NCI-H526 (cell line): ENCODE measurements around the gene PPP2R2C.

ENCODE experiments used
- DNase-seq, 2 experiments: peaks; one replicate each; lab custom pipeline; 2025; lab: John Stamatoyannopoulos, UW

The PPP2R2C gene

DNA sequence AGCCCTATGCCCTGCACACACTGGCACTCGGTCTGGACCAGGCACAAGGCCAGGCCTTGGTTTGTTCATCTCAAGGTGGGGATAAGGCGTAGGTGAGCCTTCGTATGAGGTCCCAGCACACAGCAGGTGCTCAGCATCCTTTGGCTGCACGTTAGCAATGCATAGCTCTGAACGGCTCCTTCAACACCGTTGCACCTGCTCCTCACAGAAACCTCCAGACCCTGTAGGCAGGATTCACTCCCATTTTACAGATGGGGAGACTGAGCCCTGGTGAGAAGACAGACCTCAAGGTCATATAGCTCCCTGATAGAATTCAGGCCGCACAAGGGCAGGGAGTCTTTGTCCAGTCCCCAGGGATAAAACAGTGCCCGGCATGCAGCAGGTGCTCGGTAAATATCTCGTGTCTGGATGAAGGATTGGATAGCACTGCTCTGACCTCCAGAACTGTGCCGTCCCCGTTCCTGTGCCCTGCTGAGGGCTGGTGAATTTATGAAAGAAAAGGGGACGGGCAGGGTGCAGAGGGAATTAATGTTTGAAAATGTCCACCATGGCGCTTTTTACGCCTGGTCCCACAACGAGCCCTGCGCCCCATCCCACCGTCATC lies 2.4 kb downstream of the PPP2R2C start:
- no peak for DNase-seq

DNA sequence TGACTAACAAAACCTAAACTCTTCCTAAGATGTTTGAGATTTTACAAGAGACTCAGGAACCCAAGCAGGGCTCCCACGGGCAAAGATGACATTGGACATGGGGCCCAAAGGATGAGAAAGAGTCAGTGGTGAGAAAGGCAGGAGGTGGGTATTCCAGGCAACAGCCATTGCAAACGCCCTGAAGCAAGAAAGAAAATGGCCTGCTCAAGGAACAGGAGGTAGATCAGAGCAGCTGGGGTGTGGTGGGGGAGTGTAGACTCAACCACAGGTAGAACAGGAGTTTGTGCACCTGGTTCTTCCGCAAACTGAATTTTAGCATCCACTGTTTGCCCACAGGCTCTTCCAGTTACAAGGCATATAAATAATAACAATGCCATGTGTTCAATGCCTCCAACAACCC lies 3.3 kb downstream of the PPP2R2C start:
- no peak for DNase-seq

DNA sequence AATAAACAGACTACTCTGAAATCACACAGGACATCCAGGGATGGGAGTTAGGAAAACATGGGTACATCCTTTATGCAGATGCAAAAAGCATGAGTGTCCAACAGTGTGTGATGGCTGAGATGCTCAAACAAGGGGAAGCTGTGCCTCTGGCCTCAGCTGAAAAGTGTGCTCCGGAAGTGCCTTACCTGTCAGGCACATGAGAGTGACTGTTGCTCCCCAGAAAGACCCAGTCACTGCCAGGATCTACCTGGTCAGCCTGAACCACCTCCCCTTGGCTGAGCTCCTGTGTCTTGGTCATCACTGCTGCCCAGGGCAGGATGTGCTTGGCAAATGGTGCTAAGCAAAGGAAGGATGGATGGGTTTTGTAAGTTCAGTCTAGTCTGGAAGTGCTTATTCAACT lies 4.0 kb downstream of the PPP2R2C start:
- no peak for DNase-seq

DNA sequence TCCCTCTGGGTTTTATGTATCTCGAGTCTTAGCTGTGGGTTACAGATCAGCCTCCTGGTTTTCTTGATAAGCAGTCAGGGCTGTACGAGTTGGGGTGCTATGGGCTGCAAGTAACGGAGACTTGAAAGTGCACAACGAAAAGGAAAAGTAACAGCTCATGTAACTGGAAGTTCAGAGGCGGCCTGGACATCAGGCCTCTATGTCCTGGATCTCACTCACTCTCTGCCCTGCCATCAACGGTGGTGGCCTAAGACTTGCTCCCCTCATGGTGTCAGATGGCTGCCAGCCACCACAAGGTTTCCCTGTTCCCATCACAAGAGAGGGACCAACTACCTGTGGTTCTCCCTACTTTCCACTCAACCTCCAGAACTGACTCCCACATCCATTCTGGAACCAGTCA lies 4.8 kb downstream of the PPP2R2C start:
- DNase-seq: no peak

DNA sequence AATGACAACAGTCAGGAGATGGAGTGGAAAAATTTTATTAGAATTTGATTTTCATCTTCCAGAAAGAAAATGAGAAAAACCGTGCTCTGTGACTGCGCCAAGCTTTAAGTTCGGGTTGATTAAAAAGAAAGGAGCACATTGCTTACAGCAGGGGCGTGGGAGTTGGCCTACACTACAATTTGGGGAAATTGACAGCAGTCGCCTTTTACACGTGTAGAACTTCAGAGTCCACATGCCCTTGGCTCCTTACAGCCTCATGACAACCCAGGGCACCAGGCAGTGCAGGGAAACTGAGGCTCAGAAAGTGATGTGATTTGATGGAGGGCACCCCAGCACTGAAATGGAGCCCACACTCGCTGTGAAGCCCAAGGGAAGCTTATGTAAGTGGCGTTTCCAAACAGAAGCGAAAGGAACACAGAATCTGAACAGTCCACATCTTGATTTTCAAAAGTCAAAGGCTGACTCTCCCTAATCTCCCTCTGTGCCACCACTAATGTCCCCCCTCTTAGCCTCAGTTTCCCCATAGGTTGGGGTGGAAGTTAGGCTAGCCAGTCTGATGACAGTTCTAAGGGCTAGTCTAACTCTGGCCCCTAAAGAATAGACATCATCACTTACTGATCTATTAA lies 5.5 kb downstream of the PPP2R2C start:
- no peak for DNase-seq

DNA sequence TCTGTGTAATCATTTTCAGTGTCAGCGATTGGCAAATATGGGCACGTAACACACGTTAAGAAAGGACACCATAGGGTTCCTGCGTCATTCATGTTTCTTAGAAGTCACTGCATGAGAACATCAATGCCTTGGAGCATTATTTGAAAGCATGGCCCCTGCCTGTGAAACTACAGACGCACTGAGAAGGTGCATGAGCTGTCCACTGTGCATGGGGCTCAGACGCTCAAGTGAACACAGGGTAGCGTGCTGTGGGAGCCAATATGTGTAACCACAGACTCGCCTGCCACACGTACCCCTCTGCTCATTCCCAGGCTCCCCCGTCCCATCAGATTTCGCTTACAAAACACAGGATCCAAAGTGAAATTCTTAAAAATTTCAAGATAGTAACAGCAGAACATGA lies 6.5 kb downstream of the PPP2R2C start:
- DNase-seq: no peak

DNA sequence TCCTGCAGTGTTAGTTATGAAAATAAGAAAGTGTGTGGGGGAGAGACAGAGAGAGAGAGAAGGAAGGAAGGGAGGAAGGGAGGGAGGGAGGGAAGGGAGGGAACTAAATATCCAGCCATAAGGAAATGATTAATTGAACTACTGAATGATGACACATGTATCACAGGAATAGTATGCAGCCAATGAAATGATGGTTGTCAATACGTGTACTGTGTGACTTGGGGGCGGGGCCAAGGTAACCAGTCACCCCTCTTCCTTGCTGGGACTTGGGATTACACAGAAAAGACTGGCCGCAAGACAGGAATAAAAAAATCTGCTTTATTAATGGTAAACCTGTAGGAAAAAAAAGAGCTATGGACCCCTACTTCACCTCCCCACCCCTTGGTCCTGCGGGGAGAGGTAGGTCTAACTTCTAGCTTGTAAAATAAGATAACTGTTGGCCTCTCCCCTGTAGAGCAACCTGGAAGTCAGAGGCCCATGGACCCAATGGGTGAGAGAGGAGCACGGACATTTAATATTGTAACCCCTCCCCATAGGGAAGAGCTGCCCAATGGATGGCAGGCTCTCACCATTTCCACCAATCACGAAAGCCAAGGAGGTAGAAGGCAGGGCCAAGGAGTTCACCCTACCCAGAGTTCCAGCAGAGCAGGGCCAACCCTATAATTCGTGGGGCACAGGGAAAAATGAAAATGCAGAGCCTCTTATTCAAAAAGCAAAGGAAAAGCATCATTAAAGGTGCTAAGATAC lies 7.4 kb downstream of the PPP2R2C start:
- no peak for DNase-seq

DNA sequence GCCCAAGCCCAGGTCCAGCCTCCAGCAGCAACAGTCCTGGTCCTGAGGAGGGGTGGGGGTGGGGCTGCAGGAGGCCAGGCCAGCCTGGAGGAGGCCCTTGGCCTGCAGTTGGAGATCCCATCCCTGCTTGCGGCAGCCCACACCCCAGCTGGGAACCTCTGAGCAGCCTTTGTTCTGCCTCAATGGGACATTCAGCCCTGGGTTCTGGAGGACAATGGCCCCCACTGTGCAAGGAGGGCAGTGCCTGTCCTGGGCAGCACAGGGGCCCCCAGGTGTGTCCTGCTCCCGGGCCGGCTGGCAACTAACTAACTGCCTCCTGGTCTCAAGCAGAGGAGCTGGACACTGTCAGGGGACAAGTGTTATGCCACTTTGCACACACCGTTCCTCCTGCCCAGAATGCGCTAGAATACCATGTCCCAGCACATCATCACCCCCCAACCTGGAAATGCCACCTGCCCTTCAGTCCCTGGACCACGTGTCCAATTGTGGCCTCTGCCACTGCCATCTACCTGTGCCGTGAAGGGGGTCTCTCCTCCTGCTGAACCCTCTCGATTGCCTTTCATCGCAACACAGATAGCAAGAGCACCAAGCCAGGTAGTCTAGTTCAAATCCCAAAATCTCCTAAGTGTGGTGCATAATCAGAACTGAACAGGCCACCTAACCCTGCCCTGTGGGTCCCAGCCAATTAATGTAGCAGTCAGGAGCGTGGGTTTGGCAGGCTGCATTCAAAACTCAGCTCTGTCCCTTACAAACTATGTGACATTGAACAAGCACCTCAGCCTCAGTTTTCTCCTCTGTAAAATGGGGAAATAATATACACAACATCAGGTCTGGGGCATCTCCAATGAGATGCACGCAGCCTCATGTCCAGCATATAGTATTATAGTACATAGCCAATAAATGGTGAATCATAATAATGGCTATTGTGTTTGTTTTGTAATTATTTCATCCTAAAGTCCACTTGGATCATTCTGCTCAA lies 8.8 kb downstream of the PPP2R2C start:
- DNase-seq: no peak

DNA sequence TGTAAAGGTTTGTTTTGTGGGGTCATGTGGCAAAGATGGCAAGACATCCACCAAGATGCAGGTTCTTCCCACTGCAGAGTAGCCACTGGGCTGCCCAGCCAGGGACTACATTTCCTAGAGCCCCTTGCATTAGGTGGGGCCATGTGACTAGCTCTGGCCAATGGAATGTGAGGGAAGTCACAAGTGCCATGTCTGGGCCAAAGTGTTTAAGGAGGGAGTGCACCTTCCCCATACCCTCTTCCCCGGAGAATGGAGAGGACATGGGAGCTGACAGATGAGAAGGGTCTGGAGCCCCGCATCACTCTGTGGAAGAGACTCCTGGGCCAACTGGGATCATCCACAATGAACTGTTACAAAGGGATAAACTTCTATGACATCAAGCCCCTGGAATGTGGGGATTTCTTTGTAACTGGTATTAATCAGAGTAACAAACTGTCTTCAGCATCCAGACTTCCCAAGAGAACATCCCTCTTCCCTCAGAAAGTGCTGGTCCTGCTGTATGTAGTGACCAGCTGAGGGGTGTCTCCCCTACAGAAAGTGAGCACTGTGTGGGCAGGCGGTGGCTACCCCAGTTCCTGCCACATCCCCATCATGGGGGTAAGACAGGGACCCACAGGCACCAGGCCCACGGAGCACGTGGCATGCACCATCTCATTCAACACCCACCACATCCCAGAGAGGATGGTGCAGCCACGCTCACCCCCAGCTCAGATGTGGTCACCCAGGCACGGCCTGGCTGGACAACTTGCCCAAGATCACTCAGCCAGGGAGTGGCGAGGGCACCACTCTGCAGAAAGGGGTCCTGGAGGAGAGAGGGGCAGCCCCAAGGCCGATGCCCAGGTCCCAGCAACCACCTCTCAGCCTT lies 10.9 kb downstream of the PPP2R2C start:
- no peak for DNase-seq

DNA sequence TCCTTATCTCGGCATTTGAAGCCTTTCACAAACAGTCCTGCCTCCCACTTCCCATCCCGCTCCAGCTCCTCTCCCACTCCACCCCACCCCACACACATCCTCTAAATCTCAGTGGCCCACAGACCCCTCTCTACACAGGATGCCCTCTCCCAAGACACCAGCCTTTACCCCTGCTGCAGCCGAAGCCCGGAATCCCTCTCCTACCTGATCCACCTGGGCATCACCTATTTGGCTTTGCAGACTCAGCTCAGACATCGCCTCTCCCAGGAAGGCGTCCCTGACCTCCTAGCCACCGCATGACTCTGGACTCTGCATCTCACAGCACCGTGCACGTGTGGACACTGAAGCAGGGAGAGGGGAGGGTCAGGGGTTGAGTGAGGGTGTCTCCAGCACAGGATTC lies 11.5 kb downstream of the PPP2R2C start:
- DNase-seq: no peak

DNA sequence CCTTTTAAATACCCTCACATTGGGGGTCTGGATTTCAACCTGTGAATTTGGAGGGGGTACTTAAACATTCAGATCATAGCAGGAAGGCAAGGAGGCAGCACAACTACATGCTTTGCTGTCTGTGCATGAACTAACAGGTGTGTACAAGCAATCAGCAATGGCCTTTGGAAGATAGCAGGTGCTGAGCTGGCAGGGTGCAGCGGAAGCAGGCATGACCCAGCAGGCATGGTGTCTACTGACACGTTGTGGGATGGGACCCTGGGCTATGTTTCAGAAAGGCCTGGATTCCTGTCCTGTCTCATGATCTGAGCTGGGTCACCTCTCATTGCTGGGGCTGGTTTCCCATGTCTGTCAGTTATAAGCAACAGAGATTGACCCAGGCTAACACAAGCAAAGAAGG lies 13.9 kb downstream of the PPP2R2C start:
- DNase-seq: no peak

DNA sequence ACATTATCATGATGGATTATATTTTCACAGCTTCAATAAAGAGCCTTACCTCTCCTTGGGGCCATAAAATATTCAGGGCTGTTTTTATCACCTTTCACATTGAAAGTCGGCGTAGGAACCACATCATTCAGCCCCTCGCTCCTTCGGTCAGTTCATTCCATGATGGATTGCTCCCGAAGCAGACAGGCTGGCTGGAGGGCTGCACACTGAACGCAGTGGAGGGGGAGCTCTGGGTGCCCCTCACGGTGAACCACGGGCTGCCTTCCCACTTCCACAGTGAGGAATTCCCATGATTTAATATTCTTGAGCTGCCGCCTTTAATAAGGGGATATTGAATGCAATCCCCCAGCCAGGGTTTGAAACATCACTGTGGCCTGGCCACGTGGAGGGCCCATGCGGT lies 16.0 kb downstream of the PPP2R2C start:
- DNase-seq: no peak

DNA sequence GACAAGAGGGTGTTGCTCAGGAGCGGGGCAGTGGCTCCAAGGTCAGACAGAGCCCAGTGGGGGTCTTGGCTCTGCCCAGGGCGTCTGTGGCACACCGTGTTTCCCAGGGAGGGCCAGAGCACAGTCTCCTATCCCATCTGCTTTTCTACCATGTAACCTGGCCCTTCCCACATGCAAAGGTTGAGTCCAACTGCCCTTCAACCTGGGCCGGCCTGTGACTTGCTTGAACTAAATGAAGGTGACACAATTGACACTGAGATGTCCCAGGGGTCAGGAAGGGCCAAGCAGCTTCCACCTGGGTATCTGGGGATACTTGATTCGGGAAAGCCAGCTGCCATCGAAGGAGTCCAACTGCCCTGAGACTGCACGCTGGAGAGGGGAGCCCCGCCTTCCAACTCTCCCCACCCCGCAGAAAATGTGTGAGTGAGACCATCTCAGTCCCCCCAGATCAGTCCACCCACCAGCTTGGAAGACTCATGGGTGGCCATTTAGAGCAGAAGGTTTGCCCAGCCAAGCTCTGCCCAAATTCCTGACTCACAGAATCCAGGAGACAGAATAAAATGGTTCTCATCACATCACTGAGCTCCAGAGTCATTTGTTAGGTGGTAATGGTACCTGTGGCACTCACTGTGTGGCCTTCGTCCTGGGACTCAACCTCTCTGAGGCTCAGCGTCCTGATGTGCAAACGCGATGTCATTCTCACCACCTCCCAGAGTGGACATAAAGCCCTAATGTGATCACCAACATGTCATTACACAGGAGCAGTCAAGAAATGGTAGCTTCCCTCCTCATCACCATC lies 18.1 kb downstream of the PPP2R2C start:
- no peak for DNase-seq

DNA sequence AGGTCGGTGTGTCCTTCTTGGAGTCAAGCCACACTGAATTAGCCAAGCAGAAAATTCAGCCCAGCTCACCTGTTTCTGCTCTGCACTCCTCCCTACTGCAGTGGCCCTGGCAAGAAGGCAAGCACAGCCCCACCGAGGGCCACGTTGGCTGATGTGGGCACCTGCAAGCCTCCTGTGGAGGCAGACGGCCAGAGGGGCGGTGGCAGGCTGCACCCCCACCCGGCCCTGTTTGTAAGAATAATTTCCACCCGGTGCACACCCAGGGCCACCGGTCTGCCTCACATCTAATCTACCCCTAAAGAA lies 18.8 kb downstream of the PPP2R2C start:
- peak in 1 of 2 experiments; percentile 24 for DNase-seq

DNA sequence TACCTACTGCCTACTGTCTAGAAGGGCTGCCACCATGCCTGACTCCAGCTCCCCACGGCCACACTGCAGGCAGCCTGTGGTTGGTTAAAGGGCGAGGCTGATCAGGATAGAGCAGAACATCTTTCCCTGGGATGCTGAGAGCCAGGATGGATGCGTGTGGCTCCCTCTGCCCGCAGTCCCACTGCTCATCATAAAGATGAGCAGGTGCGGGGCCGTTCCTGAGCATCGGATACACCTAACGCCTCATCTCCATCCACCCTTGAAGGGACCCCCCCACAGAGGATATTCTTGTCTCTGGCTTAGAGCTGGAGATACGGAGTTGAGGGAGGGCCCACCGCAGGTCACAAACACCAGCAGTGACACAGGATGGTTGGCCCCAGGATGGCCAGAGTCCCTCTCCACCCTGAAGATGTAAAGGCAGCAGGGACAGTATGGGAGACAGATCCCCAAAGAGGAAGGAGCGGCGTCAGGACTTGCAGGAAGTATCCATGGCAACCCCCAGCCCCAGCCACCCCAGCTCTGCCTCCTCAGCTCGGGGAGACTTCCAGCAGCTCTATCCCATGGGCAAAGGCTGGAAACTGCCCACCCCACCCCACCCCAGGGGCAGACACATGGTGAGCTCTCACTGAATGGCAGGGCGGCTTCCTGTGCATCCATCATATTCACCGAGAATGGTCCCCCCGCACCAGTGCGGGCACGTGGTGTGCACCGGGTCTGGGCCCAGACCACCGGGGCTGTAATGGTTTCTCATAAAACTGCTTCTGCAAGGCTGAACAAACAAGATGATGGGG lies 19.3 kb downstream of the PPP2R2C start:
- no peak for DNase-seq

DNA sequence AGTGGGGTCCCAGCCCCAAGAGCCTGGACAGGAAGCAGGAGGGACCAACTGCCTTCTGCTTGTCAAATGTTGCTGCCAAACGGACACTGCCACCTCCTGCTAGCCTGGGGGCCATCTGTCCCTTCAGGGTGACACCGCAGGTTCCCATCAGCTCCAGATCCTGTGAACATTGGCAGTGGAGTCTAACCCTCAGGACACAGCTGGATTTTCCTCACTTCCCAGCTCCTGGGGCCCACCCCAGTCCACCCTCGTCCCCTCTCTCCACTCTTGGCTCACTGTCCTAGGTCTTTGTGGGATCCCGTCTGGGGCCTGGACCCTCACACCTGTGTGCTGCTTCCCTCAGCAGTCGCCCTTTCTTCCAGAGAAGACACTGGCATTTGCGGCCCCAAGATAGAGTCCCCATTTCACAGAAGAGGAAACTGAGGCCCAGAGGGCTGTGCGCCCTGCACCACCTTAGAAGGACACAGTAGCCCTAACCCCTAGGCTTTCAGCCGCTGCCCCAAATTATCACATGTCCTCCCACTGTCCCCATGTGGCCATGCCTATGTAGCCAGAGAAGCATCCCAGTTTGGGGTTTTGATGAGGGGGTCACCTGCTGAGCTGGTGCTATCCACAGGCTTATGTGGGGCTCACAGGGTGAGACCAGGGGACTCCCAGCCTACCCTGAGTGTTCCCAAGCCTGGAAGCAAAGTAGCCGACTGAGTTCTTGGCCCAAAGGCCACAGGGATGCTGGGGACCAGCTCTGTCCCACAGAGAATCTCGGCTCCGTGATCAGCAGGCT lies 20.1 kb downstream of the PPP2R2C start:
- no peak for DNase-seq

DNA sequence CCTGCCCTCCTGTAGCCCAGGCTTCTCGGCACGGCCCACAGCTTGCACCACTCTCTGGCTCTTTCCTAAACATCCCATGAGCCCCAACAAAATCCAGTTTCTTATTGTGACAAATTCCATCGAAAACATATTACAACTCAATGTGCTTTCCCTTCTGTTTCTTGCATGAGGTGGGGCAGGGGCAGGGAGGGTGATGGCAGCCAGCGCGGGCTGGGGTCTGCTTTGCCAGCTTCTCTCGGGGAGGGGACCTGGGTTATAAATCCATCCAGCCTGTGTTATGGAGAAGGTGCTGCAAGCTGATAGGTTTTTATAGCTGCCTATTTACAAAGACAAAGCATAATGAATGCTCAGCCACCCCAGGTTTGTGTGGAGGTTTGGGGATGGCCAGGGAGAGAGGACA lies 21.1 kb downstream of the PPP2R2C start:
- DNase-seq: no peak

DNA sequence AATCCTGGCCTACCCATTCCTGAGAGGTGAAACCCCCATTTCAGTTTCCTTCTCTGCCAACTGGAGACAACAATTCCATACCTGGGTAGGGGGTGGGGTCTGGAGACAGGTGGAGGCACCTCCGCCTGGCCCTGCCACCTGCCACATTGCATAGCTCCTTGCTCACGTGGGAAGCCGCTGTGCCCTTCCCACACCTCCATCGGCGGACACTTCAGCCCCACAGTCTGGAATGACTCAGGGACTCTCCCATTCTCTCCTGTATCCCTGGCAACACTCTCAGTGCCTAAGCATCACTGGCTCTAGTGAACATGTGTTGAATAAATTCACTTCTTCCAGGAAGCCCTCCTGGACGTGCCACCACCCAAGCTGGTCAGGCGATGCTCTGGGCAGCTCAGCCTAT lies 21.7 kb downstream of the PPP2R2C start:
- DNase-seq: no peak

DNA sequence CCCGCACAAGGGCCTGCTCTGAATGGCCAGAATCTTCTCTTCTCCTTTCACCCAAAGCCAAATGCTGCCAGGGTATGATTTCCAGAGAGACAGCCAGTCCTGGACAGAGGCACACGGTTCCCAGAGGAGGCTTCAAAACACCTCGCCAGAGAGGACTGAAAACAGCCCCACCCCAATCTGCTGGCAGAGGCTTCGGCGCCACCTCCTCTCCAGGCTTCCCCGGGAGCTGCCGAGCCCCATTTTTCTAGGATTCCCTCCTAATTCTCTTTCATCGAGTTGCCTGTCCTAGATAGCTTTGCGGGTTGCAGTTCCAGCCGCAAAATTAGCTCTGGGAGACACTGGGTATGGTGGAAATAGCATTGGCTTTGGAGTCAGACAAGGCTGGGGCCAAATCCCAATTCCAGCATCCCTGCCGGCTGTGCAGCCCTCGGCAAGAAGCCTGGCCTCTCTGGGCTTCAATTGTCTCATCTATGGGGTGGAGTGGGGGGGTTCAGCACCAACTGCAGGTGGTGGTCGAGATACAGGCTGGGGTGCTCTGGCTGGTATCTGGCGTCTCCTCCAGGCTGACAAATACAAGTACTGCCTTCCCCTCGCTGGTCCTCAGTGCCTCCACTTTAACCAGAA lies 22.6 kb downstream of the PPP2R2C start:
- DNase-seq: no peak
